ENCODE data around the gene ATG2A.

Gene ATG2A

DNA sequence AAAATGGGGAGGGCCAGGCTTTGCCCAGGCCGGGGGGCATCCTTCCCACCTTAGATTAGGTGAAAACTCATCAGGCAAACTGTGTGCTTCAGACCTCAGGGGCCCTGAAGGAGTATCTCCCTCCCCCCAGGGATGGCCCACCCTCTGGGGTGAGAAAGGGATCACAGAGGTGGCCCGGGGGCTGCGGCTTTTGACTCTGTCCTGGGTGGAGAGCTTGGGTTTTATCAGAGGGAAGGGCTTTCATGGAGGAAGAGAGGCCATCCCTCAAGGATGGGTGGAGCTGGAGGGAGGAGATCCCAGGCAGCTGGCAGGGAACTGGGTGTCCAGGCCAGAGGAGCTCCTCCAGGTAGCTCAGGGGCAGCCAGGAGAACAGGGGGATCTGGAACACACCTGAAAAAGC lies 4.4 kb upstream of the ATG2A start:
- POLR2A ChIA-PET: no interaction called here
- CTCF ChIA-PET: interaction anchor here (1.6 kb wide), 1 partner anchor 34 kb away, joined by 5 read pairs; no protein-coding TSS in a partner anchor
- DNase-seq (ENCODE audit: extremely low spot score): no peak
- TF ChIP-seq CTCF (IDR thresholded peaks at IDR 0.05; ENCODE audit: control extremely low read depth, extremely low read depth, low read depth, missing control alignments): no peak

GRCh38 chr11:64920124-64920523 lies 3.1 kb upstream of the ATG2A start:
- DNase-seq (ENCODE audit: extremely low spot score): no peak
- ChIA-PET POLR2A (no interaction called here), CTCF (interaction anchor here (1.6 kb wide), 1 partner anchor 33 kb away, joined by 5 read pairs; no protein-coding TSS in a partner anchor)
- no peak for TF ChIP-seq CTCF (IDR thresholded peaks at IDR 0.05; ENCODE audit: control extremely low read depth, extremely low read depth, low read depth, missing control alignments)

- TF ChIP-seq CTCF (IDR thresholded peaks at IDR 0.05; ENCODE audit: control extremely low read depth, extremely low read depth, low read depth, missing control alignments): no peak
- DNase-seq (ENCODE audit: extremely low spot score): no peak
- POLR2A ChIA-PET: no interaction called here
- CTCF ChIA-PET: no interaction called here
These were observed 2.6 kb upstream of the ATG2A start for GRCh38 chr11:64919627-64920026.

- CTCF ChIA-PET: interaction anchor here (0.6 to 1.4 kb wide), 4 partner anchors 8 to 30 kb away, joined by 3 to 4 read pairs (median 3); no protein-coding TSS in a partner anchor
- POLR2A ChIA-PET: no interaction called here
- no peak for DNase-seq (ENCODE audit: extremely low spot score)
- TF ChIP-seq CTCF (IDR thresholded peaks at IDR 0.05; ENCODE audit: control extremely low read depth, extremely low read depth, low read depth, missing control alignments): peak; percentile 35
These were observed 1.0 kb upstream of the ATG2A start for GRCh38 chr11:64918017-64918416.

DNA sequence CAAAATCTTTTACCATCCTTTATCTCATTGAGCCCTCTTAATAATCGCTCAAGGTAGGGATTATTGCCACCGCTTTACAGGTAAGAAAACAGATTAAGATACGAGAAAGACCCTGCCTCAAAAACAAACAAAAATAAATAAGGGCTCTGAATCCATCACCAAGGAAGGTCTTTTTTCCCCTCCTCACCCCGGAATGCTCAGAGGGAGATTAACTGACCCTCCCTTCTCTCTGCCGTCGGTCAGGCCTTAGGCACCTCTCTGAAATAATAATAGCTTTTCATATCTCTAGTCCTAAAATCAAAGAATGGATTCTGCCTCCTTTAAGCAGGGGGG lies 620 bp upstream of the ATG2A start:
- TF ChIP-seq CTCF (IDR thresholded peaks at IDR 0.05; ENCODE audit: control extremely low read depth, extremely low read depth, low read depth, missing control alignments): no peak
- no peak for DNase-seq (ENCODE audit: extremely low spot score)
- ChIA-PET POLR2A (no interaction called here), CTCF (interaction anchor here (0.6 to 1.4 kb wide), 3 partner anchors 8 to 30 kb away, joined by 3 read pairs; no protein-coding TSS in a partner anchor)

- POLR2A ChIA-PET: interaction anchor here (0.6 to 0.7 kb wide), 2 partner anchors 65 to 174 kb away, joined by 3 read pairs; no protein-coding TSS in a partner anchor
- no peak for TF ChIP-seq CTCF (IDR thresholded peaks at IDR 0.05; ENCODE audit: control extremely low read depth, extremely low read depth, low read depth, missing control alignments)
- DNase-seq (ENCODE audit: extremely low spot score): peak; percentile 59
- CTCF ChIA-PET: interaction anchor here (1.0 to 5.7 kb wide), 2 partner anchors 23 to 98 kb away, joined by 3 to 28 read pairs; partner anchors contain the start of gene ARL2
These were observed 802 bp downstream of the ATG2A start for GRCh38 chr11:64916040-64916774.

Data from GM10248 (cell line).